ENCODE measurements around the gene SNPH.

DNA sequence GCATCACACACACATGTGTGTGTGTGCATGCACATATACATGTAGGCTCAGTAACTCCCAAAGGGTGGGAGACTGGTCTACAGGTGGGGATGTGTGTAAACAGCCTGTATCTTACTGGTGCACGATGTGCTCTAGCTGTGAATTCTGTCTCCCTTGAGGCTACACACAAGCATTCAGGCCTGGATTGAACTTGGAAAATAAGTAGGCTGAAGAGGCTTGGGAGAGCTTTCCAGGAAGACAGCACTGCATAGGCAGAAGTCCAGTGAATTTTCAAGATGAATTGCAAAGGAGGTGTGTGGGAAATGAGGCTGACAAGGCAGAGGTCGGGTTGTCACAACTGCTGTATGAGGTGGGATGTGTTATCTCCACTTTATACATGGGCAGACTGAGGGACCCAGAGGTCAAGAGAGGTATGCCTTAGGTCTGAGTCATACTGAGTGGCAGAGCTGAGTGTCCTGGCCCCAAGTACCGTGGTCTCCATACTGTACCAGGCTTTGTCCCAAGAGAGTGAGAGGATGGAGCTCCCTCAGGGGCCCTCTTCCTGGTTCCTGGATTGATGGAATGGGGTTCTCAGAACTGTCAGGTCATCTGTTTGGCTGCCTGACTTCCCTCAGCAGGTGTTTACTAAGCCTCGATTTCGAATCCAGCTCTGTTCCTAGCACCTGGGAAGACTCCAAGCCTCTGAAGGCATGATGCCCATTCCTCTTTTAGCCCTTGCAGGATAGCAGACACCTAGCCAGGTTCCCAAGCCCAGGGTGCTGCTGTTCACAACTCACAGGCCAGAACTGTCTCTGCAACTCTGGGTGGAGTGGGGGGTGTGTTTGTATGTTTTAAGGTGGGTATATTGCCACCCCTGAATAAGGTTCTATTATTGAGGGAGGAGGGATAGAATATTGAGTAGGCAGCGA is 14.4 kb downstream of the SNPH start:
- TF ChIP-seq, protein P1, sequence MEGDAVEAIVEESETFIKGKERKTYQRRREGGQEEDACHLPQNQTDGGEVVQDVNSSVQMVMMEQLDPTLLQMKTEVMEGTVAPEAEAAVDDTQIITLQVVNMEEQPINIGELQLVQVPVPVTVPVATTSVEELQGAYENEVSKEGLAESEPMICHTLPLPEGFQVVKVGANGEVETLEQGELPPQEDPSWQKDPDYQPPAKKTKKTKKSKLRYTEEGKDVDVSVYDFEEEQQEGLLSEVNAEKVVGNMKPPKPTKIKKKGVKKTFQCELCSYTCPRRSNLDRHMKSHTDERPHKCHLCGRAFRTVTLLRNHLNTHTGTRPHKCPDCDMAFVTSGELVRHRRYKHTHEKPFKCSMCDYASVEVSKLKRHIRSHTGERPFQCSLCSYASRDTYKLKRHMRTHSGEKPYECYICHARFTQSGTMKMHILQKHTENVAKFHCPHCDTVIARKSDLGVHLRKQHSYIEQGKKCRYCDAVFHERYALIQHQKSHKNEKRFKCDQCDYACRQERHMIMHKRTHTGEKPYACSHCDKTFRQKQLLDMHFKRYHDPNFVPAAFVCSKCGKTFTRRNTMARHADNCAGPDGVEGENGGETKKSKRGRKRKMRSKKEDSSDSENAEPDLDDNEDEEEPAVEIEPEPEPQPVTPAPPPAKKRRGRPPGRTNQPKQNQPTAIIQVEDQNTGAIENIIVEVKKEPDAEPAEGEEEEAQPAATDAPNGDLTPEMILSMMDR (IDR thresholded peaks at IDR 0.05) = no peak
- no peak for TF ChIP-seq EP300 (IDR thresholded peaks at IDR 0.05)
